Measurements from ENCODE around the gene PHF21B. TPM values are rescaled to one million over a fixed set of nuclear protein-coding genes. Genes with fewer than 3 reads are reported as not detected.

The PHF21B gene
- total RNA-seq (2014; rRNA removed; shearing (Covaris generic)), result 1.0 and 6.0 TPM in 2 replicates

DNA sequence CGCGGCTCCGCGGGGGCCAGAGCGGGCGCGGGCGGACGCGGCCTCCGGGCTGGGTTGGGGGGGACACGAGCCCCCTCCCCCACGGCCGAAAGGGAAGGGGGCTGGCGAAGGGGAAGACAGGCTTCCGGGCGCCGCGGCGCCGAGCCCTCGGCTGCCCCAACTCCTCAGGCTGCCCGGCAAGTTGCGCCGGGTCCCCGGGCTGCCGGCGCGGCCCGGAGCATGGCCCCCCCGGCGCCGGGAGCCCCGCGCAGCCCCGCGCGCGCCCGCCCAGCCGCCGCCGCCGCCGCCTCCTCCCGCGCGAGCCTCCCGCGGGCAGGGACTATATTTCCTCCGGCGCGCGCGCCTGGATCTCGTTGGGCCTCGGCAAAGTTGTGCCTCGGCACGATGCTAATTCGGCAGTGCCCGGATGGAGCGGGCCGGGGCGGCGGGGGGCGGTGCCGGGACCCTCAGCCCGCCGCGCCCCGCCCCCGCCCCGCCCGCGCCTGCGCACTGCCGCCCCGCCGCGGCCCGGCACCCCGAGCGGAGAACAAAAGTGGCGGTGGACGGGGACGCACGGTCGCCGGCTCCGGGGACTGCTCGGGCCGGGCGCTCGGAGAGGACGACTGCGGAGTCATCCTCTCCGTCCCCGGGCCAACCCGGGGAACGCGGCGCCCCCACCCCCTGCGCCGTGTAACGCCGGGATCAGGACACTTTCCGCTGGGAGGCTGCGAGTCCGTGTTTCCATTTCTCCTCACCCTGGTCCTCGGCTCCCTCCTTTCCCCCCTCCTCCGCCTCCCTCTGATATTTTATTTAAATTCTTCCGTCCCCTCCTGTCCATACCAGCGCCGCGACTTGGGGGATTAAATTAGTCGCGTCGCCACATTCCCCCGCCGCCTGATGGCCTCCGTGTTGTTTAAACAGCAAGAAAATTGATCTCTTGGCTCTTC is at the start of gene PHF21B:
Gene PHF21B (minus strand): TSS at position 400 of the 926 bp plus-strand sequence. CDS start 456 bp downstream, outside the sequence.

Other genes with a start within 250 kb of the PHF21B start
- gene NUP50, start 153.9 kb upstream of the PHF21B start, total RNA-seq (2014; rRNA removed; shearing (Covaris generic)), result 61.7 and 67.9 TPM in 2 replicates
- 18.4 and 26.4 TPM in 2 replicates for gene KIAA0930, start 230.9 kb upstream of the PHF21B start, total RNA-seq (2014; rRNA removed; shearing (Covaris generic))